ENCODE results near the gene ABLIM3. TPM values are rescaled to one million over a fixed set of nuclear protein-coding genes. Genes with fewer than 3 reads are reported as not detected.

ABLIM3 gene
- total and polyA plus RNA-seq, 9 donors = 1.7 to 26.4 (median 6.2) TPM

DNA sequence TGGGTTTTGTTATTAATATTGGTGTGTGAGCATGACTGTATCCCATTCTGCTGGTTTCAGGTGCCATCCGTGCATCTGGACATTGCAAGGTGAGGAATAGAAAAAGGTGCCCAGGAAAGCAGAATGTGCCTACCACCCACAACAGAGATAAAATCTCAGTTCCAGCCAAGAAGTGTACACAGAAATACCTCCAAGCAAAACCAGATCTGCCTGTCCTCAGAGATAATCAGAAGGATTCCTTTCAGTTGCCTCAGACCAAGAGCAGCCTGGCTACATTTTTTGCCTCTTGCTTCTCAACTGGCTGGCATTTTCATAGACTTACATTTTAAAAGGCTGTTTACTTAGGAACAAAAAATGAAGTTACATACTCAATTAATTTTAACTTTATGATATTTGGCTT lies 12.1 kb upstream of the ABLIM3 start:
- no peaks in the 10 kb centered on the region for H3K9me3 ChIP-seq
- DNase-seq = no peak
- intact Hi-C loops (cut with DNase I) = no loop called here
- no peak overlapping the region for H3K4me3 ChIP-seq
- no peaks in the 10 kb centered on the region for H3K27me3 ChIP-seq
- TF ChIP-seq, protein P1, sequence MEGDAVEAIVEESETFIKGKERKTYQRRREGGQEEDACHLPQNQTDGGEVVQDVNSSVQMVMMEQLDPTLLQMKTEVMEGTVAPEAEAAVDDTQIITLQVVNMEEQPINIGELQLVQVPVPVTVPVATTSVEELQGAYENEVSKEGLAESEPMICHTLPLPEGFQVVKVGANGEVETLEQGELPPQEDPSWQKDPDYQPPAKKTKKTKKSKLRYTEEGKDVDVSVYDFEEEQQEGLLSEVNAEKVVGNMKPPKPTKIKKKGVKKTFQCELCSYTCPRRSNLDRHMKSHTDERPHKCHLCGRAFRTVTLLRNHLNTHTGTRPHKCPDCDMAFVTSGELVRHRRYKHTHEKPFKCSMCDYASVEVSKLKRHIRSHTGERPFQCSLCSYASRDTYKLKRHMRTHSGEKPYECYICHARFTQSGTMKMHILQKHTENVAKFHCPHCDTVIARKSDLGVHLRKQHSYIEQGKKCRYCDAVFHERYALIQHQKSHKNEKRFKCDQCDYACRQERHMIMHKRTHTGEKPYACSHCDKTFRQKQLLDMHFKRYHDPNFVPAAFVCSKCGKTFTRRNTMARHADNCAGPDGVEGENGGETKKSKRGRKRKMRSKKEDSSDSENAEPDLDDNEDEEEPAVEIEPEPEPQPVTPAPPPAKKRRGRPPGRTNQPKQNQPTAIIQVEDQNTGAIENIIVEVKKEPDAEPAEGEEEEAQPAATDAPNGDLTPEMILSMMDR (IDR thresholded peaks at IDR 0.05) = no peak
- no peak for TF ChIP-seq EP300 (IDR thresholded peaks at IDR 0.05)
- no peak for TF ChIP-seq POLR2A (IDR thresholded peaks at IDR 0.05)
- WGBS, 3 donors = 78 to 96% (median 85%) methylated on average over 1 of the region's 1 CpG
- no peak overlapping the region for H3K27ac ChIP-seq
- H3K36me3 ChIP-seq = no peaks in the 10 kb centered on the region
- H3K4me1 ChIP-seq (ENCODE audit: insufficient read depth) = no peaks in the 10 kb centered on the region

DNA sequence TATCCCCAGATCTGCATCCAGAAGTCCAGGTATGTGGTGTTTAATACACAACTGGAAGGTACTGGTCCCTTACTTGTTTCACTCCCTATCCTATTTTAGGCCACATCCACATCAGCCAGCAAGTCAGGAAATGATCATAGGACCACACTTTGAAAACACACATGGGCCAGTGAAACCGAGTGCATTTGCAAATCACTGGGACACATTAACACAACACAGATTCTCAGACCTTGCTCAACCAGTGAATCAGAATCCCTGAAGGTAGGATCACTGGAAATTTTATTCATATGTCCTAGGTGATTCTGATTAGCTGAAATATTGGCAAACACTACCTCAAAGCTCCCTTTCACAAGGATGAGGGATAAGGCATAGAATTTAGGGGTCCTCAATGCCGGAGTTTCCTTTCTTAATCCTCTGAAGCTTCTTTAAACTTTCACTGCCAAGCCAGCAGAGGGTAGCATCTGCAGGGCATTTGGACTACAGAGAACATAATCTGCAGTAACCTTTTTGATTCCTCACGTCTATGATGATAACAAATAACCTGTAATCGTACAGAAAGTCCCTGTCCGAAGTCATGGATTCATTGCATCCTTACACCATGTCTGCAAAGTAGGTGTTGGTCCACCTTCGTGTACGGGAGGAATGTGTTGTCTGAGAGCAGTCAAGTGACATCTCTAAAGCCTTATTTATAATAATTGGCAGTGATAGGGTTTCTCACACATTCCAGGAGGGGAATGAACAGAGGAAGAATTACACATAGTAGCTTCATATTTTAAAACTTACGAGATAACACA lies 11.0 kb upstream of the ABLIM3 start:
- Histone ChIP-seq H3K4me1 (ENCODE audit: insufficient read depth) (no peaks in the 10 kb centered on the region), H3K27me3 (no peaks in the 10 kb centered on the region), H3K36me3 (no peaks in the 10 kb centered on the region), H3K27ac (no peak overlapping the region), H3K9me3 (no peaks in the 10 kb centered on the region), H3K4me3 (no peak overlapping the region)
- TF ChIP-seq POLR2A (IDR thresholded peaks at IDR 0.05) (no peak), EP300 (IDR thresholded peaks at IDR 0.05) (no peak)
- TF ChIP-seq, protein P1 (IDR thresholded peaks at IDR 0.05) = no peak
- WGBS, 3 donors = 43 to 54% (median 43%) methylated on average over 8 of the region's 8 CpGs
- intact Hi-C loops (cut with DNase I) = no loop called here
- no peak for DNase-seq

DNA sequence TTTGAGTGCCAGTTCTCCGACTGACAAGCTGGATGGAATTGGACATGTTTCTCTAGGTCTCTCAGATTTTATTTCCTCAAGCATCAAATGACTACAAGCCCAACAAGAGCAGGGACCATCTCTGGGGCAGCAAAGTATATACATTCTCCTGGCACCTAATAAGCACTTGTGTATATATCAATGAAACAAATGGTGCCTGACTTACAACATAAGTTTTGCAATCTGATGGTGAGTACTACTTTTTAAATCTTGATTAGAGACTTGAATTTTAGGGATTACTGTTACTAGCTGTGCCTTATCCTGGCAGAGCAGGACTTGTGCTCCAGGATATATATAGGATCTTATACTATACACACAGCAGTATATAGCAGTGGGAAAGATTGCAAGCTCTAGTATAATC lies 8.8 kb upstream of the ABLIM3 start:
- 78 to 90% (median 81%) methylated on average over 1 of the region's 1 CpG for WGBS, 3 donors
- intact Hi-C loops (cut with DNase I) = no loop called here
- Histone ChIP-seq H3K36me3 (no peaks in the 10 kb centered on the region), H3K4me3 (no peak overlapping the region), H3K9me3 (no peaks in the 10 kb centered on the region), H3K27ac (no peak overlapping the region), H3K4me1 (ENCODE audit: insufficient read depth) (no peaks in the 10 kb centered on the region), H3K27me3 (no peaks in the 10 kb centered on the region)
- TF ChIP-seq EP300 (IDR thresholded peaks at IDR 0.05) = no peak
- no peak for TF ChIP-seq POLR2A (IDR thresholded peaks at IDR 0.05)
- TF ChIP-seq, protein P1 (IDR thresholded peaks at IDR 0.05) = no peak
- DNase-seq = no peak

DNA sequence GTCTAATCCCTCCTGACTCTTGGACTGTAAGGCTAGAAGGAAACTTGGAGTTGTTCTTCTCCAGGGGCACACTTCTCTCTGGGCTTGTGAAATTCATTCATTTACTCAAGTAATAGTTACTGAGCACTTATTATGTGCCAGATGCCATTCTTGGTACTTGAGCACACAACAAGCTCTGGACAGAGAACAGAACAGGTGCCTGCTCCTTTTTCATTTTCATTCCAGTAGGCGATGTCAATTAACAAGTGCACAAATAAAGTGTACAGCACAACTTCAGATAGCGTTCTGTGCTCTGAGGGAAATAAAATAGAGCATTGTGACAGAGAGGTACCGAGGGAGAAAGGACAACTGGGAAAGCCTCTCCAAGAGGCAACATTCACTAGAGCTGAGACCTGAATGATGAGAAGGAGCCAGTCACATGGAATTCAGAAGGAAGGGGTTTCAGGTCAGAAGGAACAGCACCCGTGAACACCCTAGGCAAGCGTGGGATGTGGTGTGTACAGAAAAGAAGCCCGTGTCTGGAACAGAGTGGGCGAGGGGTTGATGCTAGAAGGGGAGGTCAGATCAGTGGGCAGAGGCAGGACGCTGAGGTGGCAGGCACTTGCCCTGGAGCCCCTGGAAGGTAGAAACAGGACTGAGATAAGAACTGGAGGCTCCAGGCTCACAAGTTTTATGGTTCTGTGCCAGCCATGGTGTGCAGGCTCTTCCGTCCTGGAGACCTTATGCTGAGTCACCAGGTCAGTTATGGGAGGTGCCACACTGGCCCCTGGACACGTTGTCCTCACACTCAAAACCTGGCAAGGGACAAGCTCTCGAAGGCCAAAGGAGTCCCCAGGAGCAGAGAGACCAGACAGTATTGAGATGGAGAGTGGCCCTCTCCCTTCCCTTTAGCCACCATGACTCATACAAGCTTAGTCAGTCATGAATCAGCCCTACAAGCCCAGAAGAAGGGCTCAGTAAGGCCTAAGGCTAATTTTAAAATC lies 7.2 kb upstream of the ABLIM3 start:
- intact Hi-C loops (cut with DNase I) = no loop called here
- no peak overlapping the region for H3K27ac ChIP-seq
- no peaks in the 10 kb centered on the region for H3K36me3 ChIP-seq
- no peaks in the 10 kb centered on the region for H3K9me3 ChIP-seq
- no peak overlapping the region for H3K4me3 ChIP-seq
- no peak for DNase-seq
- no peaks in the 10 kb centered on the region for H3K4me1 ChIP-seq (ENCODE audit: insufficient read depth)
- H3K27me3 ChIP-seq = no peaks in the 10 kb centered on the region
- TF ChIP-seq EP300 (IDR thresholded peaks at IDR 0.05) = no peak
- no peak for TF ChIP-seq POLR2A (IDR thresholded peaks at IDR 0.05)
- TF ChIP-seq, protein P1 (IDR thresholded peaks at IDR 0.05) = no peak
- WGBS, 3 donors = 62 to 64% (median 62%) methylated on average over 11 of the region's 11 CpGs
